ENCODE results near the gene COBL.

COBL gene

GRCh38 chr7:51067757-51068156 lies 248.9 kb downstream of the COBL start:
- H3K4me3 ChIP-seq (ENCODE audit: low read depth, low read length) = no peak overlapping the region
- TF ChIP-seq CTCF (IDR thresholded peaks at IDR 0.05; ENCODE audit: low read depth, low read length) = peak; percentile 66

DNA sequence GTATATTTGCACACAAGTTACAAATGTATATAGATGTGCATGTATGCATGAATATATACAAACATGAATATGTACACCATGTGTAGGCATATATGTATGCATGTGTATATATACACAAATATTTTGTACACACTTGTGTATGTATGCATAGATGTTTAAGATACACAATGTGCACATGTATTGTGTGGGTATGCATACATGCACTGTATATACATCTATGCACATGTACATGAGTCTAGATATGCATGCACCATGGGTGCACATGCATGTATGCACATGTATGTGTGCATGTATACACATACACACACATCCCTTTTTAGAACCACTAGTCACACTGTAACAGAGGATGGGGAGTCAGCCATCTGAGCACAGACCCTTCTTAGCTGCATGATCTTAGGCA lies 249.4 kb downstream of the COBL start:
- TF ChIP-seq CTCF (IDR thresholded peaks at IDR 0.05; ENCODE audit: low read depth, low read length) = no peak
- no peak overlapping the region for H3K4me3 ChIP-seq (ENCODE audit: low read depth, low read length)

DNA sequence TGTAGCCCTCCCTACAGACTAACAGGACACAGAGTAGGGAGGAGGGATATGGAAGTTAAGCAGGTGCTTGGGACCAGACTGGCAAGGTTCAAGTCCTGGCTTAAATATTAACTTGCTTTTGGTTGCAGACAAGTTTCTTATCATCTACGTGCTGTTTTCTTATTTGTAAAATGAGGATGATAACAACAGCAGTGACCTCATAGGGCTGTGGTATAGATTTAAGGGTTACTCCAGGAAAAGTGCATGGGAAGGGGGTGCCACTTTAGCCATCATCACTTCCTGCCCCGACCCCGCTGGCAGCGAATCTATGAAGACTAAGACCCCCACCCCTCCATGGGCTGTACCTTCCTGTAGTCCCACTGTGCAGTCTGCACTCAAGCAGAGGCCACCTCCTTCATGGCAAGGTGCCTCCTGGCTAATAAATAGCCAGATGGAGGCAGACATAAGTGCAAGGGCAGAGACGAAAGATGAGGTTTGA lies 250.2 kb downstream of the COBL start:
- H3K4me3 ChIP-seq (ENCODE audit: low read depth, low read length) = no peak overlapping the region
- no peak for TF ChIP-seq CTCF (IDR thresholded peaks at IDR 0.05; ENCODE audit: low read depth, low read length)

DNA sequence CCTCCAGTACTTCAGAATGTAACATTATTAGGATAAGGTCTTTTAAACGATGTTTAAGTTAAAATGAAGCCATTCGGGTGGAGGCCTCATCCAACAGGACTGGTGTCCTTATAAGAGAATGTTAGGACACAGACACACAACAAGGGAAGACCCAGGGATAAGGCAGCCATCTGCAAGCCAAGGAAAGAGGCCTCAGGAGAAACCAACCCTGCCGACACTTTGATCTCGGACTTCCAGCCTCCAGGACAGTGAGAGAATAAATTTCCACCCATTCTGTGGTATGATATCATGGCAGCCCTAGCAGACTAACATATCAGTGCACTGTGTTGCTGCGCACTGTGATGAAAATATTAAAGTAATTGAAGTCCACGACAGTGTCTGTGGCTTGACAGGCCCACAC lies 250.8 kb downstream of the COBL start:
- H3K4me3 ChIP-seq (ENCODE audit: low read depth, low read length) = no peak overlapping the region
- TF ChIP-seq CTCF (IDR thresholded peaks at IDR 0.05; ENCODE audit: low read depth, low read length) = no peak

DNA sequence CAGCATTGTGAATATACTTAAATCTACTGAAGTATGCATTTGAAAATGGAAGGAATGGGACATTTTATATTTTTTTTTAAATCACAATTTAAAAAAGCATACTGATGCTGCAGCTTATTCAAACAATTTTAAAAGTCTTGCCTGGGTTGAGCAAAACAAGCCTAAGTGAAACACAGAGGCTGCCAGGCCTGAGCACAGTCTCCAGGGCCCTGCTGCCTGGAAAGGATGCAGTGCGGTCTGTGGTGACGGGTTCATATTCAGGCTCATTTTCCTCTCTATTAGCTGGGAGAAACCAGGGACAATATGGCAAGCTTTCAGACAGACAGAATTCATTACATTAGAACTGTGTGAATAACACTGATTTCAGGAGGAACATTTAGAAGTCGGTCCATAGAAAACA lies 251.9 kb downstream of the COBL start:
- no peak for TF ChIP-seq CTCF (IDR thresholded peaks at IDR 0.05; ENCODE audit: low read depth, low read length)
- no peak overlapping the region for H3K4me3 ChIP-seq (ENCODE audit: low read depth, low read length)

DNA sequence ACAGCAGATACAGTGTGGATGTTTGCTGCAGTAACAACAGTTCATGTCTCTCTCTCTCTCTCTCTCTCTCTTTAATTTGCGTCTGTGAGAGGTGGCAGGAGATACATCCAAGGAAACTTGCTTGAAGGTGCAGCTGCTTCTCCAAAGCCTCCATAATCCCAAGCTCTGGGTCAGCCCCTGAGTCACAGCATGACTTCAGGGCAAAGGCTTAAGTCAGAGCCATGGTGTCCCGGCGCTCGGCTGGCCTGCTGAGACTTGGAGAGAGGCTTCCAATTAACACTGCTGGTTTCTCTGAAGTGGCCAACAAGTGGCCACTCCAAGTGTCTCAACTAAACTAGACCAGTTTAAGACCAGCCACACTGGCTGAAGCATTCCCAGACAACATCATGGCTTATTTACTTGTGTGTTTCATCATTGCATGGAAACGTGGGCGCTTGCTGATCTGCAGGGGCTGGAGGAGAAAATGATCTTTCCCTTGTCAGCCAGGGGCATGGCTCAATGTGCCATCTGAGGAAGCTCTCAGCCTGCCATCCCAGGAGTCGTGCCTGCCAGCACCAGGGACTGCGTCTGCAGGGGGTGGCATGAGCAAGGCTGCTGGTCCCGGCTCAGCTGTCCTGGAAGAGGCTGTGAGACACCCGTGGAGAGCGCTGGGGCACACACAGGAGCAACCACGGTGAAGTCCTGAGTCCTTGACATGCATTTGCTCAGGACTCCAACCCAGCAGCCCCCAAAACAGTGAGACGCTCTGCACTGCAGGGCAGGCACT lies 254.2 kb downstream of the COBL start:
- no peak for TF ChIP-seq CTCF (IDR thresholded peaks at IDR 0.05; ENCODE audit: low read depth, low read length)
- H3K4me3 ChIP-seq (ENCODE audit: low read depth, low read length) = no peak overlapping the region

GRCh38 chr7:51060536-51060935 lies 256.1 kb downstream of the COBL start:
- no peak overlapping the region for H3K4me3 ChIP-seq (ENCODE audit: low read depth, low read length)
- no peak for TF ChIP-seq CTCF (IDR thresholded peaks at IDR 0.05; ENCODE audit: low read depth, low read length)
